HG03066 (cell line): ENCODE measurements around the gene SBF2.
"Not testable (repeated sequence)": the region's sequence is repeated elsewhere in the genome, so short reads cannot be mapped to it uniquely, and the experiment has no call there.

Source experiments
- ATAC-seq: cut with Tn5 transposase; IDR thresholded peaks from one replicate; pipeline ENCODE4 v1.9.1; 2021; ENCODE audit warnings: low read depth; ENCODE audit not compliant: unreplicated experiment

SBF2 gene

DNA sequence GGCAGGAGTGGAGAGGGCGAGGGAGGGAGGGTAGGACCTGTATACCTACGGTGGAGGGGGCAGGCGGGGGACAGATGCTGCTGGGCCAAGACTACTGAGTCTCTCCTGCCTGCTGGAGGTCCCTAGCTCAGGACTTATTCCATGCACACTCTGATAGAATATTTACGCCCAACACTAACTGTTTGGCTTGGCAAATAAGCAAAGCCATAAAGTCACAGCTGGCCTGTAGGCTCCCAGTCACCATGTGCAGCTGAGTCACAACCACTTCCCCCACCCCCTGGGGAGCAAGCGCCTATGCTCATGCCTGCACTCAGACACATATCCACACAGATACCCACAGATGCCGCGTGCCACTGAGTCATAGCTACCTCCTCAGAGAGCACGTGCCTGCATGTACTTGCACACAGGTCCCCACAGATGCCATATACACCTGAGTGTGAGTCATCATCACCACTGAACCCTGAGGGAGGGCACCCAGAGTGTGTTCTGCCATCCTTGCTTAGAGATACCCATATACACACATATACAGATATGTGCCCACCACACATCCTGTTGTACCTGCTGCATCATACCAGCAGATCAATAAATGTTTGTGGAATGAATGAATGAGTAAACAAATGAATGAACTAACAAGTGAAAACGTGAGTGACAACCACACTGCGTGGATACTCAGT, 534.4 kb downstream of the SBF2 start:
- ATAC-seq, result peak; percentile 43

DNA sequence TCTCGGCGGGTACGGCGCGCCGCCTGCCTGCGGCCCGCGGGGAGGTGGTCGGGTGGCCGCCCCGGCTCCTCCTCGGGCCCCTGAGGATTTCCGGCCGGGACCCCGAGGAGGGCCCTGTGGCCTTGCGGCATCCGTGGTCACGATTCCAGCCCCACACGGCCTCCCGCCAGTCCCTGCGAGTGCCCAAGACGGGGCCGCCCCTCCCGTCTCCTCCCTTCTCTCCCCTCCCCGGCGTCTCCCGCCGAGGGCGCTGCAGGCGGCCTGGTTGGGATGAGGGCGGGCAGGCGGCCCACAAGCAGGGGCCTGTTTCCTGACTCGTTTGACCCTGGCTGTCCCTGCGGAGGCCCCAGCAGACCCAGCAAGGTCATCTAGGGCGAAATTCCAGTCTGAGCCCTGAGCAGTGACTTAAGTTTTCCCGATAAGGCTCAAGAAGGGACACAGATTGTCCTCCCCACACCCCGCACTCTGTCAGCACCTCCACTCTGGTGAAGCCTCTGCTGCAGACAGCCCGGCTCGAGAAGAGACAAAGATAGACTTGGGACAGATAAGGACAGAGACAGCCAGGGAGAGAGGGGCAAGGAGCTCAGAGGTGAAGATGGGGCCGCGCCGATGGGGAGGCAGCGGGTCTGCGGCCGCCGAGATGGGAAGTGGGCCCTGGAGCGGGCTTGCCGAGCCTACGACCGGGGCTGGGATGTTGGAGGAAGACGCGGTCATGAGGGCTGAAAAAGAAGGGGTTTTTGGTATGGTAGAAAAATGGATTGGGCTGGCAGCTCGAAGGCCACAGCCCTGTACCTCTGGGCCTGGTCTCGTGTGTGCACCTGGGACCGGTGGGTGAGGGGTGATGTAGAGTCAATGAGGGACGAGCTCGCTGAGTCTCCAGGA, 535.1 kb downstream of the SBF2 start:
- ATAC-seq, result peak; percentile 31

DNA sequence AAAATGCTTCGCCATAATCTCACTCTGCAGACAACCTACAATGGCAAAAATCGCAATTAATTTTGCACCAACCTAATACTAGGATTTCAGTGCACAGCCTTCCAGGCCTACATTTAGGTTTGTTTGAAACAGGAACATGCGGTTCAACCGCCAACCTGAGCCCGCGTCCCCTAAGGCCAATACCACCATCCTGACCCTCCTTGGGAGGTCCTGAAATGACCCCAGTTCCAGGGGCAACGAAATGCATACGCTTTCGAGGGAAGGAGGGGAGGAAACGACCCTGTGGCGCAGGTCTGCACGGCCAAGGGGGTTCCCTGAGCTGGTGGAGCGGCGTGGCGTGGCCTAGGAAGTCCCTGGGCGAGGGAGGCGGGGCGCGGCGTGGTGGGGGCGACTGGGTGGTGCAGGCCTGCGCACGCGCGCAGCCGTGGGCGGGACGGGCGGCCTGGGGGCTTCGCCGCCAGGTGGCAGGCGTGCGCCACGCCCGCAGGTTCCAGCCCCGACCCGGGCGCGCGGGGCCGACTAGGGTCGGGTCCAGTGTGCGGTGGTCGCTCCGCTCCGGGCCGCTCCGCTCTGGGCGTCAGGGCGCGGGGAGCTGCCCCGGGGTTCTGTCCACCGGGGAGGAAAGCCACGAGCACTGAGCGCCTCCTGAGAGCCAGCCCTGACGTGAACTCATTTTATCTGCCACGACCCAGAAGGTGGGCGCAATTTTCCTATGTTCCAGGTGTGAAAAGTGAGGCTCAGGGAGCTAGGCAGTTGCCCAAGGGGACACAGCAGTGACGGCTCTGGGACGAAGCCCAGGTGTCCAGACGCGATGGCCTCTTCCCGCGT, 536.0 kb downstream of the SBF2 start:
- peak; percentile 51 for ATAC-seq

DNA sequence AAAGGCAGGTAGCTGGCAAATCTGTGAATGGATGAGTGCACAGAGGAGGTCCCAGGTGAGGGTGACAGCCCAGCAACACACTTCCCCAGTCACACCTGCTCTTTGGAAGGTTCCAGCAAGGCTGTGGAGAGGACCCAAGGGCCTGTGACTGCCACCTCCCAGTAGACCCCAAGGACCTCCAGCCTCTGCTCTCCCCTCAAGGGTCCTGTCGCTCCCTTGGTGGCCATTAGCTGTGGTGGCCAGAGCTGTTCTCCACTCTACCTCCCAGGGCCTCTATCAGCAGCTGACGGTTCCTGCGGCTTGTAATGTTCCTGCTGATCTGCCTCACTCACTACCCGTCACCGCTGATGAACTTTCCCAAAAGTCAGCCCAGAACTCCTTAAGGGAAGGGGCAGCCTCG, 537.1 kb downstream of the SBF2 start:
- no peak for ATAC-seq

GRCh38 chr11:9756461-9756860, 537.6 kb downstream of the SBF2 start:
- no peak for ATAC-seq

- no peak for ATAC-seq
Measured at GRCh38 chr11:9755561-9756185, 538.3 kb downstream of the SBF2 start.

DNA sequence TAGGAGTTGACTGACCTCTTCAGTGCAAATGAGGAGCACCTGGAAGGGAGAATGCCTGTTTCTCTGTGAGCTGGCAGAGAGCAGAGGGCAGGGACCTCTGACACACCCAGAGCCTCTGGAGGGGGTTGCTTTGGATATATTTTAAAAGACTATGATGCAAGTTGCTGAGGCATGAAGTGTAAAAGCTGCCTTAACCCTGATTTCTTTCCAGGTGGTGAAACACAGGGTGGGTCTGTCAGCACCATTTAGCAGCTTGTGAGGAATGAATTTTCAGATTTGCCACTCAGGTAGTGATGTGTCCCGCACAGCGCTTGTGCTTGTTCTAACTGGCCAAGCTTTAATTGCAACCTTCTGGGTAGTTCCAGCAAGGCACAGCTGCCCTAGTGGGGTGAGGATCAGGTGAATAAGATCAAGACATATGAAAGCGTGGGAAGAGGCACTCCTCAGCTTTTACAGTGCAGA, 540.0 kb downstream of the SBF2 start:
- no peak for ATAC-seq

- ATAC-seq, result no peak
Measured at GRCh38 chr11:9753021-9753420, 541.0 kb downstream of the SBF2 start.

DNA sequence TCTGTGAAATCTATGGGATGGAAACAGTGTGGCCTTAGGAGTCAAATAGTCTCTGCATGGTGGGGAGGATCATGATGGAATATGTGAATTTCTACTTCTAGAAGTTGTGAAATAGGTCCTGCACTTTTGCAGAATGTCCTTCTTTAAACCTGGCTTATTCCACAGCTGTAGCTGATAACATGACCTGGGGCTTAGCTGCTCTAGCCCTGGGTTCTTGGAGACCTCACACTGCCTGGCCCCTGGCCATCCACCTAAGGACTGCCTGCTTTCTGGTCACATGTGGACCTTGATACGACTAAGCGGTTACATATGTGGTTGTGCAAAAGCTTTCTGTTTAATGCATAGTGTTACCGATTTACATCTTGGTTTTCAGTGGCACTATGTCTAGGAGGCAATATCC, 541.9 kb downstream of the SBF2 start:
- no peak for ATAC-seq

GRCh38 chr11:9750551-9750950, 543.5 kb downstream of the SBF2 start:
- no peak for ATAC-seq

DNA sequence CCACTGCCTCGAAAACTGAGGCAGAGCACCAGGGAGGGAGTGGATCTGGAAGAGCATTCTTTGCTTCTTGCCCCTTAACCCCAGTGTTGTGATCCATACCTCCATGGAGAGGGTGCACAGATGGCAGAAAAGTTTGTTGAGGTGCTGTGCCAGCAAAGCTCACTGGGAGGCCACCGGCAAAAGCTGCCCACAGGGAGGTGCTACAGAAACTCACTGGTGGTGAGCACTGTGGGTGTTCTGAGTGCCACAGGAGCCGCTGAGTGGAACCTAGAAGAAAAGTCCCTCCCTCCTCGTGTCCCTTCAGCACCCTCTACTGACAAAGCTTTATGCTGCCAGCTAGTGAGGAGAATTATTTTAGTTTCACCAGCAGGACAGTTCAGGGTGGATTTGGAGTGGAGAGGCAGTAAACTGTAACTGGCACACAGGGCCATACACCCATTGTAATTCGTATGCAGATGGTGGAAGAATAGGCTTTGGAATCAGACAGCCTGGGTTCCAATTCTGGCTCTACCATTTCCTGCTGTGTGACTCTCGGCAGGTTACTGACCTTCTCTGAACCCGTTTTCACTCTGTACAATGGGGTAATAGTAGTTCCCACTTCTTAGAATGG, 545.6 kb downstream of the SBF2 start:
- ATAC-seq, result peak; percentile 69

- no peak for ATAC-seq
Measured at GRCh38 chr11:9747828-9748227, 546.2 kb downstream of the SBF2 start.

- ATAC-seq, result no peak
Measured at GRCh38 chr11:9747229-9747628, 546.8 kb downstream of the SBF2 start.

DNA sequence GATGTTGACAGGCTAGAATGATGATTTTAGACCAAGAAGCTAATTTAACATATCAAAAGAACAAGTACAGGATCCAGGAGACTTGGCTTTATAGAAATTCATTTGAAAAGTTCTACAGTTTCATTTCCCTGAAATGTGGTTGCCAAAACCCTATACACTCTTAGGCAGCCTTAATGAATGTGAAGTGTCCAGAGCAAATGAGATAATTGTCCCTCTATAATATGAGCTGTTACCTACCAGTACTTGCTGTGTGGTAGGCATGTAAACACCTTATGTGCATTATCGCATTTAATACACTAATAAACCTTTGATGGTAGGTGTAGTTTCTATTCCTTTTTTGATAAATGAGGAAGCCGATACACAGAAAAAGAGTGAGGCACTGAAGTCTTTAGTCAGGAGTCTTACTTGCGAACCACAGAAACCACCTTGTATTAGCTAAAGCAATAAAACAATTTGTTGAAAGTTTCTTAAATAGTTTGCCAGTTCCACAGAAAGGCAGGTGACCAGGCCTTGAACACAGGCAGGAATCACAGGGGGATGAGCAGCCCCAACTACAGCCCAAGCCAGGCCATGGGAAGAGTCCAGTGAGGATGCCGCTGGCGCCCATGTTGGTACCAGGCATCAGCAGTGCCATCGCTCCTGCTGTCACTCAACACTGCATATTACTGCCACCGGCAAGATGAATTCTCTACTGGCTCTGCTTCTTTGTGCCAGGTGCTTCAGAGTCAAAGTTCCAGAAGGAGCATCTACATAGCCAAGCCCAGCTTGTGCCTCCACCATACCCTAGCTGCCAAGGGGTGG, 548.4 kb downstream of the SBF2 start:
- ATAC-seq, result peak; percentile 54

DNA sequence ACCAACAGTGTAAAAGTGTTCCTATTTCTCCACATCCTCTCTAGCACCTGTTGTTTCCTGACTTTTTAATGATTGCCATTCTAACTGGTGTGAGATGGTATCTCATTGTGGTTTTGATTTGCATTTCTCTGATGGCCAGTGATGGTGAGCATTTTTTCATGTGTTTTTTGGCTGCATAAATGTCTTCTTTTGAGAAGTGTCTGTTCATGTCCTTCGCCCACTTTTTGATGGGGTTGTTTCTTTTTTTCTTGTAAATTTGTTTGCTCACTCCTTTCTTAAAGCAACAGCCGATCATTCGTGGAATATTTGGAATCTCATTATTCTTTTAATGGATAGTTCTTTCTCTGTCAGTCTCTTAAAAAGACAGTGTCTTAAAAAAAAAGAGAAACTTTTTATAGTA, 550.5 kb downstream of the SBF2 start:
- not testable (repeated sequence) for ATAC-seq

DNA sequence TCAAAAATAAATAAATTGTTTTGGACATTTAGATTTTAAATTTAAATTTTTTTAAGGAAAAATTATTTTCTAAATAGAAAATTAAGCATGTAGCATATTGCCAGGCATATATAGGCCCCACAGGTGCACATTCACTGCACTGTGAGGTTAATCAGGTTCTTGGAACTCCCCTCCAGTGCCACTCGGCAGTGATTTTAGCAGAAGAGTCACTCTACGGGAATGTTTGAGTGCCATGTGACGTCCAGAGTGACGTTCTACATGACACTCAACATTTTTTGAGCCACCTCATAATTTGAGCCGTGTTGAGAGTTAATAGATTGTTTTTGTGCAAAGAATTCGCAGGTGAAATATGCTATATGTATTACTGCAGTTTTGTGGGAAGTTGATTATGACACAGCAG, 552.8 kb downstream of the SBF2 start:
- no peak for ATAC-seq

GRCh38 chr11:9740202-9740883, 553.7 kb downstream of the SBF2 start:
- no peak for ATAC-seq

GRCh38 chr11:9739123-9739900, 554.7 kb downstream of the SBF2 start:
- peak; percentile 67 for ATAC-seq
